ENCODE measurements around the gene KIF23. TPM values are rescaled to one million over a fixed set of nuclear protein-coding genes. Genes with fewer than 3 reads are reported as not detected.
A peak's percentile ranks its signal among the peaks of the same experiment; 100 is the strongest.

The KIF23 gene
- total and polyA plus RNA-seq, 2 of the 4 experiments (the other 2 are of a cell fraction), result 37.7 to 56.1 TPM

- ChIA-PET CTCF (interaction anchor here (0.6 to 1.0 kb wide), 3 partner anchors 86 to 1176 kb away, joined by 3 read pairs; no protein-coding TSS in a partner anchor), POLR2A (ENCODE audit: unreplicated experiment) (no interaction called here)
- Histone ChIP-seq H3K4me2 (ENCODE audit: low read depth, low read length) (no peak overlapping the region), H4K8ac (ENCODE audit: low read depth in 2 of 2, low read length in 2 of 2) (no peak overlapping the region), H2BK15ac (ENCODE audit: low read depth, low read length) (no peak overlapping the region), H3K18ac (ENCODE audit: low read depth, low read length) (no peak overlapping the region), H3K4ac (ENCODE audit: low read depth, low read length) (no peak overlapping the region), H4K5ac (ENCODE audit: low read depth, low read length) (no peak overlapping the region), H4K20me1 (ENCODE audit: insufficient read depth, low read length) (no peaks in the 10 kb centered on the region), H3K9me1 (ENCODE audit: insufficient read depth, low read length) (peaks cover 4% of the 10 kb centered on the region; the same call in 1 of the 2 replicates), H2BK120ac (ENCODE audit: low read depth, low read length) (no peak overlapping the region), H3K36me3 (ENCODE audit: control insufficient read depth, insufficient read depth, low read length) (no peaks in the 10 kb centered on the region), H3K4me3 (ENCODE audit: insufficient read depth, low read depth, low read length) (no peak overlapping the region), H3K9ac (ENCODE audit: low read depth, low read length) (no peak overlapping the region), H2BK5ac (ENCODE audit: low read depth, low read length, poor library complexity, severe bottlenecking) (no peak overlapping the region), H2AK9ac (replicated peaks; ENCODE audit: low read depth, low read length, poor library complexity) (no peak overlapping the region), H3K14ac (replicated peaks; ENCODE audit: low read depth, low read length) (no peak overlapping the region), H2AK5ac (ENCODE audit: low read depth, low read length) (no peak overlapping the region), H2BK20ac (ENCODE audit: low read depth, low read length) (no peak overlapping the region), H3K23ac (ENCODE audit: low read depth, low read length) (no peak overlapping the region), H2AFZ (replicated peaks; ENCODE audit: low read length, poor library complexity) (no peak overlapping the region), H3K56ac (ENCODE audit: extremely low read depth, insufficient read depth, low read length) (no peak overlapping the region), H3K9me3 (ENCODE audit: control insufficient read depth, insufficient read depth, low read length) (peaks cover 4% of the 10 kb centered on the region), H3K27me3 (ENCODE audit: control insufficient read depth, insufficient read depth, low read length) (peaks cover 11% of the 10 kb centered on the region), H3K27ac (ENCODE audit: insufficient read depth, low read length) (no peak overlapping the region), H4K91ac (ENCODE audit: insufficient read depth, low read depth, low read length) (no peak overlapping the region), H3K79me1 (ENCODE audit: low read depth in 1 of 2, low read length in 2 of 2) (no peaks in the 10 kb centered on the region), H3K4me1 (ENCODE audit: control insufficient read depth, insufficient read depth, low read length) (peaks cover 9% of the 10 kb centered on the region)
- dilution Hi-C loops (cut with HindIII; ENCODE audit: low sequenced_read_pairs, unreplicated experiment) (no loop called here), in situ Hi-C loops (cut with MboI; ENCODE audit: low sequenced_read_pairs) (loop anchor here (10.0 kb wide), 1 partner anchor 1009 kb away; no protein-coding TSS in a partner anchor), intact Hi-C loops (cut with micrococcal nuclease) (loop anchor here (2.0 to 10.0 kb wide), 5 partner anchors 499 to 1399 kb away; no protein-coding TSS in a partner anchor)
- TF ChIP-seq MAZ (IDR thresholded peaks at IDR 0.05; ENCODE audit: borderline replicate concordance, low read depth, low read length), result no peak
- peak; percentile 75 for TF ChIP-seq SMC3 (IDR thresholded peaks at IDR 0.05; ENCODE audit: low read depth, low read length)
- TF ChIP-seq MAFK (IDR thresholded peaks at IDR 0.05; ENCODE audit: low read depth, low read length), result no peak
- no peak for TF ChIP-seq NFE2L2 (IDR thresholded peaks at IDR 0.05; ENCODE audit: low read depth, low read length)
- TF ChIP-seq, protein P1, sequence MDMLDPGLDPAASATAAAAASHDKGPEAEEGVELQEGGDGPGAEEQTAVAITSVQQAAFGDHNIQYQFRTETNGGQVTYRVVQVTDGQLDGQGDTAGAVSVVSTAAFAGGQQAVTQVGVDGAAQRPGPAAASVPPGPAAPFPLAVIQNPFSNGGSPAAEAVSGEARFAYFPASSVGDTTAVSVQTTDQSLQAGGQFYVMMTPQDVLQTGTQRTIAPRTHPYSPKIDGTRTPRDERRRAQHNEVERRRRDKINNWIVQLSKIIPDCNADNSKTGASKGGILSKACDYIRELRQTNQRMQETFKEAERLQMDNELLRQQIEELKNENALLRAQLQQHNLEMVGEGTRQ (IDR thresholded peaks at IDR 0.05; ENCODE audit: low read depth, low read length), result no peak
- TF ChIP-seq BHLHE40 (IDR thresholded peaks at IDR 0.05; ENCODE audit: low read depth, low read length), result no peak
- no peak for TF ChIP-seq CHD1 (IDR thresholded peaks at IDR 0.05; ENCODE audit: low read depth, low read length)
- TF ChIP-seq MXI1 (IDR thresholded peaks at IDR 0.05; ENCODE audit: borderline replicate concordance, low read depth, low read length), result no peak
- TF ChIP-seq POLR2A (IDR thresholded peaks at IDR 0.05; ENCODE audit: low read depth, low read length), result no peak
- TF ChIP-seq CEBPB (IDR thresholded peaks at IDR 0.05; ENCODE audit: low read depth, low read length), result no peak
- TF ChIP-seq RCOR1 (IDR thresholded peaks at IDR 0.05; ENCODE audit: insufficient replicate concordance, low read length), result no peak
- TF ChIP-seq RFX5 (IDR thresholded peaks at IDR 0.05; ENCODE audit: low read depth, low read length), result no peak
- peak; percentile 94 for TF ChIP-seq RAD21 (IDR thresholded peaks at IDR 0.05; ENCODE audit: low read length)
- TF ChIP-seq FOS (IDR thresholded peaks at IDR 0.05; ENCODE audit: low read depth, low read length), result no peak
- TF ChIP-seq, protein P2, sequence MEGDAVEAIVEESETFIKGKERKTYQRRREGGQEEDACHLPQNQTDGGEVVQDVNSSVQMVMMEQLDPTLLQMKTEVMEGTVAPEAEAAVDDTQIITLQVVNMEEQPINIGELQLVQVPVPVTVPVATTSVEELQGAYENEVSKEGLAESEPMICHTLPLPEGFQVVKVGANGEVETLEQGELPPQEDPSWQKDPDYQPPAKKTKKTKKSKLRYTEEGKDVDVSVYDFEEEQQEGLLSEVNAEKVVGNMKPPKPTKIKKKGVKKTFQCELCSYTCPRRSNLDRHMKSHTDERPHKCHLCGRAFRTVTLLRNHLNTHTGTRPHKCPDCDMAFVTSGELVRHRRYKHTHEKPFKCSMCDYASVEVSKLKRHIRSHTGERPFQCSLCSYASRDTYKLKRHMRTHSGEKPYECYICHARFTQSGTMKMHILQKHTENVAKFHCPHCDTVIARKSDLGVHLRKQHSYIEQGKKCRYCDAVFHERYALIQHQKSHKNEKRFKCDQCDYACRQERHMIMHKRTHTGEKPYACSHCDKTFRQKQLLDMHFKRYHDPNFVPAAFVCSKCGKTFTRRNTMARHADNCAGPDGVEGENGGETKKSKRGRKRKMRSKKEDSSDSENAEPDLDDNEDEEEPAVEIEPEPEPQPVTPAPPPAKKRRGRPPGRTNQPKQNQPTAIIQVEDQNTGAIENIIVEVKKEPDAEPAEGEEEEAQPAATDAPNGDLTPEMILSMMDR (conservative IDR thresholded peaks at IDR 0.05; ENCODE audit: low read depth, low read length), result peak; percentile 92
- TF ChIP-seq ELK1 (IDR thresholded peaks at IDR 0.05; ENCODE audit: borderline replicate concordance, low read depth, low read length), result no peak
- DNase-seq (peak; percentile 63), ATAC-seq (ENCODE audit: low read depth) (peak; percentile 93)
- BruUV-seq (replicated peaks), result no TSS peak
- no CpG with 5 or more reads among the region's 8 CpGs for WGBS, 2 experiments (ENCODE audit: extremely low coverage in 2 of 2, insufficient read length in 1 of 2)
Observed at GRCh38 chr15:69475769-69476358, 61.7 kb downstream of the KIF23 start.

All from IMR-90 (cell line).